ENCODE measurements around the gene ATP5F1D. TPM values are rescaled to one million over a fixed set of nuclear protein-coding genes. Genes with fewer than 3 reads are reported as not detected.

ATP5F1D gene
- total RNA-seq, 3 donors from 2014 or later, result 47.6 to 64.9 (median 61.3) TPM

DNA sequence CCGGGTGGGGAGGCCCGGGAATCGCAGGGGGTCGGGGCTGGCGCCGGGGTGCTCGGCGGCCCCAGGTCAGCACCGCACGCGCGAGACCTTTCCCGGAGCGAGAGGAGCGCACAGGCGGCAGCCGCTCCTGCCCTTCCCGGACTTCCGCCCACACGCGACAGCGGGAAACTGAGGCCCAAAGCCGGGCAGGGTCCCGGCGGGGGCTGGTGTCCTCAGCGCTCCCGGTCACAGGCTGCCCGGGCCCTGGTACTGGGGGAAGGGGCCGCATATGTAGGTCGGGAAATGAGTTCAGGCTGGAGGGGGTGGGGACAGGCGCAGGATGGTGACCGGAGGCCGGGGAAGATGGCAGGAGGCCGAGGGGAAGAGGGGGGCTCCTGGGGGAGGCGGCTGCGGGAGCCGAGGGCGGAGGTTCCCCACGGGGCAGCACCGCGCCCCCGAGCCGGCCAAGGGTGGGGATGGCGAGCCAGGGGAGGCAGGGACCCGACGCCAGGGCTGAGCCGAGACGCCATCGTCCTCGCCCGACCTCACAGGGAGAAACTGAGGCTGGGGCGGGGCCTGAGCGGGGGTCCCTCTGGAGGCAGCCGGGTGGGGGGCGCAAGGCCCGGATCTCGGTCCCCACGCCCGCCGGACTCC lies 4.4 kb upstream of the ATP5F1D start:
- TF ChIP-seq, protein P1, sequence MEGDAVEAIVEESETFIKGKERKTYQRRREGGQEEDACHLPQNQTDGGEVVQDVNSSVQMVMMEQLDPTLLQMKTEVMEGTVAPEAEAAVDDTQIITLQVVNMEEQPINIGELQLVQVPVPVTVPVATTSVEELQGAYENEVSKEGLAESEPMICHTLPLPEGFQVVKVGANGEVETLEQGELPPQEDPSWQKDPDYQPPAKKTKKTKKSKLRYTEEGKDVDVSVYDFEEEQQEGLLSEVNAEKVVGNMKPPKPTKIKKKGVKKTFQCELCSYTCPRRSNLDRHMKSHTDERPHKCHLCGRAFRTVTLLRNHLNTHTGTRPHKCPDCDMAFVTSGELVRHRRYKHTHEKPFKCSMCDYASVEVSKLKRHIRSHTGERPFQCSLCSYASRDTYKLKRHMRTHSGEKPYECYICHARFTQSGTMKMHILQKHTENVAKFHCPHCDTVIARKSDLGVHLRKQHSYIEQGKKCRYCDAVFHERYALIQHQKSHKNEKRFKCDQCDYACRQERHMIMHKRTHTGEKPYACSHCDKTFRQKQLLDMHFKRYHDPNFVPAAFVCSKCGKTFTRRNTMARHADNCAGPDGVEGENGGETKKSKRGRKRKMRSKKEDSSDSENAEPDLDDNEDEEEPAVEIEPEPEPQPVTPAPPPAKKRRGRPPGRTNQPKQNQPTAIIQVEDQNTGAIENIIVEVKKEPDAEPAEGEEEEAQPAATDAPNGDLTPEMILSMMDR (IDR thresholded peaks at IDR 0.05), result no peak
- peak; percentile 12 for TF ChIP-seq POLR2A (IDR thresholded peaks at IDR 0.05)
- TF ChIP-seq POLR2AphosphoS5 (IDR thresholded peaks at IDR 0.05), result no peak
- Histone ChIP-seq H3K4me3 (peak overlapping the region; percentile 47 to 87 (median 64)), H3K27ac (peak overlapping the region; percentile 13 to 97), H3K27me3 (no peaks in the 10 kb centered on the region), H3K36me3 (no peaks in the 10 kb centered on the region), H3K4me1 (peaks cover 8 to 13% of the 10 kb centered on the region in 2 donors), H3K9me3 (no peaks in the 10 kb centered on the region)
- intact Hi-C loops (cut with DNase I; ENCODE audit: low total_unique reads), result no loop called here
- DNase-seq (ENCODE audit: low spot score in 2 of 2), result no peak

DNA sequence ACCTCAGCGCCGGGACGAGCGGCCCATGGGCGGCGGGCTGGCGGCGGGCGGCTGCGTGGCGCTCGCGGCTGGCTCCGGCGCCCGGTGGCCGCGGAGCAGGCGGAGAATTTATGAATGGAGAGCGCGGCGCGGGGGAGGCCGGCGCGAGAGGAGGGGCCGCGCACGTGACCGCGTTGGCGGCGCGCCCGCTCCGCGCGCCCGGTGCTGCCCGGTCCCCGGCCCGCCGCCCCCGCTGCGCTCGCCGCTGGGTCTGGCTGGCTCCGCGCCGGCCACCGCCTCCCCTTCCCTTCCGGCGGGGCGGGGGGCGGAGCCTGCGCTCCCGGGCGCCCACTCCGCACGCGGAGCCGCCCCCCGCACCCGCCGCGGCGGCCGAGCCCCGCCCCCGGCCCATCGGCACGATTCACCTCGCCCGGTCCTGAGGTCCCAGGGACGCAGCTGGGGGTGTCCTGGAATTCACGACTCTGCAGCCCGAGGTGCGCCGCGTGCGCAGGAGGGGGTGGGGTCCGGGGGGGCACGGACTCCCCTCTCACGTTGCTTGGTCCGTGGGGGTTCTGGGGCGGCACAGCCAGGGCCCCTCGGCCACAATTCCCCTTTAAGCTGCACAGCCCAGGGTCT lies 3.7 kb upstream of the ATP5F1D start, which contains the start of gene CBARP:
Gene CBARP, minus strand, starts transcription at position 252 of the 615 bp plus-strand sequence. CDS start 1,905 bp downstream, outside the sequence.
- Histone ChIP-seq H3K27ac (peak within 1 kb of the TSS; percentile 93 to 97), H3K4me3 (peak within 1 kb of the TSS; percentile 47 to 87 (median 64)), H3K36me3 (no peaks in the 10 kb centered on the region), H3K27me3 (no peaks in the 10 kb centered on the region), H3K9me3 (no peaks in the 10 kb centered on the region), H3K4me1 (peaks cover 13 to 20% of the 10 kb centered on the region in 2 donors)
- intact Hi-C loops (cut with DNase I; ENCODE audit: low total_unique reads), result no loop called here
- TF ChIP-seq POLR2AphosphoS5 (IDR thresholded peaks at IDR 0.05), result no peak
- no peak for TF ChIP-seq POLR2A (IDR thresholded peaks at IDR 0.05)
- TF ChIP-seq, protein P1 (IDR thresholded peaks at IDR 0.05), result no peak
- DNase-seq (ENCODE audit: low spot score in 2 of 2), result no peak

DNA sequence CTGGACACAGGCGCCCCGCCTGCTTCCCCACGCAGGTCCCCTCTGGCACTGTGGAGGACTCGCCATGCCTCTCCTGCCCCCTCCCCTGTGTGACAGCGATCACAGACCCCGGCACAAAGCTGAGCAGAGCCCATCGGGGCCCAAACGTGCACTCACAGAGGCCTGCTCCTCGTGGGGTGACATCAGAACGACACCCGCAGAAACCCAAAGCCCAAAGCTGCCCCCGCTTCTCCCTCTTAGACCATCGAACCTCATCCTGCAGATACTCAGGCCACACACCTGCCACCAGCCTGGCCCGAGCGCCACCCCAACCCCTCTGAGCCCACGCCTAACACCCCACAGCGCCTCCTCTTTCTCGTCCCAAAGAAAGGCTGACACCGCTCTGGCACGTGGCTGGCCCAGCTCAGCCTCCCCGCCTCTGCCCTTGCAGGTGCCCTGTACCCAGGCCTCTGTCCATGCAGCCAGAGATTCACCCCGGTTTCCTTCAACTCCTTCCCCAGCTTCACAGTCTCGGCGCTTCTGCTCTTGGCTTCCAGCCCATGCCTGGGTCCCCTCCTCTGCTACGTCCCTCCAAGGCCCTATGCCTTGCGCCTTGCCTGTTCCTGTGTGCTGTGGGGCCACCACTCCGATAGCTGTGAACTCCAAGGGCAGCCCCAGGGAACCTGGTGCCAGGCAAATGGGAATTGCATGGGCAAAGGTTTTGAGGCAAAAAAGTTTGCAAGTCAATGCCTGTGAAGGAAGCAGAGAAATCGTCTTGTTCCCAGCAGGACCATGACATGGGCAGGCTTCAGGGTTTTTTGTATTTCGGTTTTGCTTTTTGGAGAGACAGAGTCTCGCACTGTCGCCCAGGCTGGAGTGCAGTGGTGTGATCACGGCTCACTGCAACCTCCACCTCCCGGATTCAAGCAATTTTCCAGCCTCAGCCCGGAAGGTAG lies 2.9 kb upstream of the ATP5F1D start:
- Histone ChIP-seq H3K9me3 (no peaks in the 10 kb centered on the region), H3K36me3 (no peaks in the 10 kb centered on the region), H3K4me1 (peaks cover 13 to 27% of the 10 kb centered on the region in 2 donors), H3K27ac (peak overlapping the region; percentile 93 to 97), H3K27me3 (no peaks in the 10 kb centered on the region), H3K4me3 (peak overlapping the region; percentile 20 to 87 (median 64))
- no peak for DNase-seq (ENCODE audit: low spot score in 2 of 2)
- intact Hi-C loops (cut with DNase I; ENCODE audit: low total_unique reads), result no loop called here
- TF ChIP-seq POLR2A (IDR thresholded peaks at IDR 0.05) (no peak), POLR2AphosphoS5 (IDR thresholded peaks at IDR 0.05) (no peak)
- TF ChIP-seq, protein P1 (IDR thresholded peaks at IDR 0.05), result no peak

DNA sequence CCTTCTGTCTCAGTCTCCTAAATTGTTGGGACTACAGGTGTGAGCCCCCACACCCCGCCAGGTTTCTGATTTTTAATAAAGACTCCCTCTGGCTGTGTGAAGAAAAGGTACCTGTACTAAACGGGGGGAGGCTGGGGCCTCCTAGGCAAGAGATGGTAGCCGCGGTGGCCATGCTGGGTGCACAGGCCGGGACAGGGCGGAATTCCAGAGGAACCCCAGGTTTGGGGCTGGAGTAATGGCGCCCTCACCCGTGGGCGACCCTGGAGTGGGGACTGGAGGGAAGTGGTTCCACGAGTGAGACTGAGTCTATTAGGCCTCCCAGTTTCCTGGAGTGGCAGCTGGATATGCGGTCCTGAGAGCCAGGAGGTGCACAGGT lies 2.1 kb upstream of the ATP5F1D start:
- Histone ChIP-seq H3K9me3 (no peaks in the 10 kb centered on the region), H3K4me3 (peak overlapping the region in 2 of 3 donors; percentile 46 to 97), H3K4me1 (peaks cover 19 to 34% of the 10 kb centered on the region in 2 donors), H3K27me3 (no peaks in the 10 kb centered on the region), H3K36me3 (no peaks in the 10 kb centered on the region), H3K27ac (peak overlapping the region; percentile 93 to 97)
- no peak for TF ChIP-seq POLR2A (IDR thresholded peaks at IDR 0.05)
- TF ChIP-seq POLR2AphosphoS5 (IDR thresholded peaks at IDR 0.05), result no peak
- TF ChIP-seq, protein P1 (IDR thresholded peaks at IDR 0.05), result no peak
- no peak for DNase-seq (ENCODE audit: low spot score in 2 of 2)
- intact Hi-C loops (cut with DNase I; ENCODE audit: low total_unique reads), result no loop called here
